B cell (primary cell): ENCODE data around the gene LATS1. TPM values are rescaled to one million over a fixed set of nuclear protein-coding genes. Genes with fewer than 3 reads are reported as not detected.

ENCODE experiments used
- ATAC-seq: fragments of 200-7000 bp; cut with Tn5 transposase; one replicate; pipeline ENCODE4 v1.10.0; 2021; ENCODE audit warnings: low read depth, mild to moderate bottlenecking, moderate number of reproducible peaks, moderate library complexity
- CTCF ChIA-PET: fragments of 350-600 bp; sonication (Branson Sonifier 250); formaldehyde crosslinking; loops from one replicate; lab custom pipeline; 2021; ENCODE audit warnings: antibody characterized with exemption, inconsistent platforms; lab: Charles Lee
- POLR2A ChIA-PET: fragments of 350-600 bp; sonication (Branson Sonifier 250); formaldehyde crosslinking; loops from one replicate; lab custom pipeline; 2021; ENCODE audit warnings: antibody characterized with exemption; lab: Charles Lee
- DNase-seq: peaks from one replicate; pipeline ENCODE4 v3.0.0; 2013
- H2AFZ ChIP-seq: 2 replicates; pipeline ENCODE4 v1.6.1; 2012; ENCODE audit warnings: mild to moderate bottlenecking, low read depth, low read length; ENCODE audit not compliant: insufficient read depth, poor library complexity, severe bottlenecking
- H3K27ac ChIP-seq, 2 donors: 1 replicate in 1 of 2; 2 replicates in 1 of 2; pipeline ENCODE4 v1.5.1; 2012 to 2013; ENCODE audit warnings: low read length in 2 of 2, mild to moderate bottlenecking in 2 of 2, moderate library complexity in 1 of 2
- H3K27me3 ChIP-seq, 4 experiments: fragments of 200-600 bp in 1 of 4; sonication (generic) in 1 of 4; replicated peaks in 1 of 4; 1 replicate in 2 of 4; 2 replicates in 2 of 4; pipeline versions ENCODE4 v1.6.1 to v1.7.0; 2013 to 2016; ENCODE audit warnings: low read length in 3 of 4, mild to moderate bottlenecking in 2 of 4, mixed read lengths in 1 of 4, moderate library complexity in 1 of 4; ENCODE audit not compliant: insufficient read depth in 4 of 4, control insufficient read depth in 3 of 4; ENCODE audit errors: control extremely low read depth in 1 of 4
- H3K36me3 ChIP-seq, 2 experiments: replicated peaks in 1 of 2; 1 replicate in 1 of 2; 2 replicates in 1 of 2; pipeline versions ENCODE4 v1.6.1 to v1.7.1; 2013; ENCODE audit warnings: low read length in 1 of 2; ENCODE audit not compliant: insufficient read depth in 2 of 2, control insufficient read depth in 1 of 2; ENCODE audit errors: control extremely low read depth in 1 of 2, extremely low read depth in 1 of 2
- H3K4me1 ChIP-seq, 2 donors: fragments of 200-600 bp in 1 of 2; sonication (generic) in 1 of 2; 1 replicate in 1 of 2; 2 replicates in 1 of 2; pipeline versions ENCODE4 v1.5.1 to v1.6.1; 2013 to 2017; ENCODE audit warnings: low read length in 2 of 2; ENCODE audit not compliant: control insufficient read depth in 2 of 2, insufficient read depth in 2 of 2
- H3K4me2 ChIP-seq: replicated peaks from 2 replicates; pipeline ENCODE3; 2012; ENCODE audit warnings: mild to moderate bottlenecking, low read depth, low read length; ENCODE audit not compliant: poor library complexity, severe bottlenecking
- H3K4me3 ChIP-seq, 5 experiments: fragments of 200-600 bp in 1 of 5; sonication (generic) in 1 of 5; 1 replicate in 3 of 5; 2 replicates in 2 of 5; pipeline versions ENCODE4 v1.5.1 to v1.7.0; 2011 to 2016; ENCODE audit warnings: low read length in 4 of 5, mild to moderate bottlenecking in 4 of 5, low read depth in 2 of 5, control low read depth in 1 of 5, moderate library complexity in 1 of 5; ENCODE audit not compliant: insufficient read depth in 1 of 5; ENCODE audit errors: control extremely low read depth in 1 of 5, extremely low read depth in 1 of 5
- H3K79me2 ChIP-seq: fragments of 200-600 bp; sonication (generic); one replicate; pipeline ENCODE4 v1.6.0; 2016; ENCODE audit warnings: low read length; ENCODE audit not compliant: control insufficient read depth, insufficient read depth
- H3K9ac ChIP-seq: fragments of 200-600 bp; sonication (generic); 2 replicates; pipeline ENCODE4 v1.6.1; 2017; ENCODE audit warnings: mild to moderate bottlenecking, low read length, moderate library complexity
- H3K9me3 ChIP-seq, 3 donors: one replicate each; pipeline versions ENCODE4 v1.6.1 to v1.7.1; 2013; ENCODE audit warnings: low read length in 2 of 3; ENCODE audit not compliant: control insufficient read depth in 2 of 3, insufficient read depth in 1 of 3; ENCODE audit errors: control extremely low read depth in 1 of 3
- H4K20me1 ChIP-seq: 2 replicates; pipeline ENCODE4 v1.6.0; 2012; ENCODE audit warnings: mild to moderate bottlenecking, low read length; ENCODE audit not compliant: insufficient read depth, control insufficient read depth, poor library complexity, severe bottlenecking
- H3K27ac Mint-ChIP-seq: one replicate; pipeline ENCODE4 v1.8.0; 2021; ENCODE audit warnings: mixed read lengths
- H3K27me3 Mint-ChIP-seq: one replicate; pipeline ENCODE4 v1.8.0; 2021; ENCODE audit warnings: mixed read lengths
- H3K4me1 Mint-ChIP-seq: one replicate; pipeline ENCODE4 v1.8.0; 2021; ENCODE audit warnings: mixed read lengths
- H3K4me3 Mint-ChIP-seq: one replicate; pipeline ENCODE4 v1.8.0; 2021; ENCODE audit warnings: mixed read lengths
- H3K9me3 Mint-ChIP-seq: one replicate; pipeline ENCODE4 v1.8.0; 2022; ENCODE audit warnings: mixed read lengths; ENCODE audit not compliant: insufficient read depth
- CTCF ChIP-seq: fragments of 200-600 bp; IDR thresholded peaks from one replicate; pipeline ENCODE4 v1.8.0; 2022; ENCODE audit warnings: antibody characterized with exemption, mild to moderate bottlenecking
- EZH2 ChIP-seq: IDR thresholded peaks from 2 replicates; pipeline ENCODE4 v1.6.1; 2012; ENCODE audit warnings: borderline replicate concordance, low read depth, mild to moderate bottlenecking, moderate library complexity, low read length; ENCODE audit not compliant: insufficient read depth, poor library complexity, severe bottlenecking
- WGBS: methylation state at CpG from one replicate; pipeline ENCODE4 v1.1.5; 2013; ENCODE audit warnings: missing lambda C conversion rate; ENCODE audit not compliant: insufficient coverage; 5-methylcytosine and 5-hydroxymethylcytosine counted together
- intact Hi-C: fragments of 100-400 bp; cut with micrococcal nuclease; formaldehyde crosslinking; loops from one replicate; pipeline ENCODE4 v1.10.0; 2022
- polyA plus RNA-seq: library from polyadenylated mRNA; depleted of rRNA; stranded (reverse); fragments of >200 nt; gene quantifications from 2 replicates; pipeline ENCODE4 v1.2.3, GENCODE V29; 2012
- total RNA-seq, 2 donors: library from RNA; stranded (reverse); fragments of 120-200 nt in 1 of 2; gene quantifications; 1 replicate in 1 of 2; 2 replicates in 1 of 2; pipeline versions ENCODE4 v1.2.3 to v1.2.4, GENCODE V29; 2013 to 2022

LATS1 gene
- total and polyA plus RNA-seq, 2 donors (not counting 1 experiment from before 2014, with no cell fraction given): 11.6 to 48.0 TPM

DNA sequence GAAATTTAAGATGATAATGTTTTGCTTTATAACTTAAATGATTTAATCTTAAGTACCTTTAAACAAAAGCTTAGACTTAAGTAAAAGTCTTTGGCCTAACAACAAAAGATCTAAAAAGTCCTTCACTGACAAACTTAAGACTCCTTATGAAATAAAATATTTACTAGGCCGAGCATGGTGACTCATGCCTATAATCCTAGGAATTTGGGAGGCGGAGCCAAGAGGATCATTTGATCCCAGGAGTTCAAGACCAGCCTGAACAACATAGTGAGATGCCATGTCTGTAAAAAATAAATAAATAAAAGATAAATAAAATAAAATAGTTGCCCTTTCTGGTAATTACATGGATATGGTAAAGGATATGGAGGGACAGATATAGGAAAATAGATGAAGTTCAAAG, 81.8 kb downstream of the LATS1 start:
- ChIA-PET POLR2A (no interaction called here), CTCF (no interaction called here)
- no peaks in the 10 kb centered on the region for H3K4me1 ChIP-seq
- H3K27me3 ChIP-seq: no peaks in the 10 kb centered on the region
- peaks cover 8% of the 10 kb centered on the region for H3K79me2 ChIP-seq
- H3K4me2 ChIP-seq: no peak overlapping the region
- intact Hi-C loops: no loop called here
- ATAC-seq (no peak), DNase-seq (no peak)
- TF ChIP-seq CTCF (no peak), EZH2 (no peak)
- no peak overlapping the region for H3K9ac ChIP-seq
- H3K27ac ChIP-seq: no peak overlapping the region
- no peaks in the 10 kb centered on the region for H3K4me1 Mint-ChIP-seq
- WGBS: no CpG with 5 or more reads among the region's 2 CpGs
- no peak overlapping the region for H2AFZ ChIP-seq
- no peak overlapping the region for H3K27ac Mint-ChIP-seq
- no peaks in the 10 kb centered on the region for H3K9me3 ChIP-seq
- no peak overlapping the region for H3K4me3 ChIP-seq
- H3K4me3 Mint-ChIP-seq: no peak overlapping the region
- H3K36me3 ChIP-seq: peaks cover 2 to 8% of the 10 kb centered on the region in 2 experiments
- no peaks in the 10 kb centered on the region for H4K20me1 ChIP-seq
- H3K9me3 Mint-ChIP-seq: no peaks in the 10 kb centered on the region
- H3K27me3 Mint-ChIP-seq: no peaks in the 10 kb centered on the region

DNA sequence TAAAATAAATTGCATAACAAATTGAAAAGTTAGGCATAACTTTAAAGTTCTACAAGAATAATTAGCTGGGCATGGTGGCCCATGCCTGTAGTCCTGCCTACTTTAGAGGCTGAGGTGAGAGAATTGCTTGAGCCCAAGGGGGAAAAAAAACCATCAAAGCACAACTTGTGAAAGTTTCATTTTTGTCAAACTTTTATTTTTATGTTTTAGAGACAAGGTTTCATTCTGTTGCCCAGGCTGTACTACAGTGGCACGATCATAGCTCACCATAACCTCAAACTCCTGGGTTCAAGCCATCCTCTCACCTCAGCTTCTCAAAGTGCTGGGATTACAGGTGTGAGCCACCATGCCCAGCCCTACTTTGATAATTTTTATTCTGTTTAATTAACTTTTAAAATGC, 83.6 kb downstream of the LATS1 start:
- H3K36me3 ChIP-seq: peaks cover 6 to 10% of the 10 kb centered on the region in 2 experiments
- H3K27ac Mint-ChIP-seq: no peak overlapping the region
- intact Hi-C loops: no loop called here
- peaks cover 6% of the 10 kb centered on the region for H3K4me1 Mint-ChIP-seq
- ATAC-seq (no peak), DNase-seq (no peak)
- H3K9me3 Mint-ChIP-seq: no peaks in the 10 kb centered on the region
- no peaks in the 10 kb centered on the region for H3K9me3 ChIP-seq
- CTCF ChIA-PET: no interaction called here
- TF ChIP-seq CTCF: no peak
- no peak for TF ChIP-seq EZH2
- H3K27me3 ChIP-seq: no peaks in the 10 kb centered on the region
- H3K9ac ChIP-seq: no peak overlapping the region
- no peak overlapping the region for H3K27ac ChIP-seq
- no peak overlapping the region for H2AFZ ChIP-seq
- H3K4me2 ChIP-seq: no peak overlapping the region
- H3K79me2 ChIP-seq: peaks cover 3% of the 10 kb centered on the region
- H3K4me3 ChIP-seq: no peak overlapping the region
- H3K27me3 Mint-ChIP-seq: no peaks in the 10 kb centered on the region
- peaks cover under 1 to 2% of the 10 kb centered on the region in 2 donors for H3K4me1 ChIP-seq
- no peak overlapping the region for H3K4me3 Mint-ChIP-seq
- H4K20me1 ChIP-seq: no peaks in the 10 kb centered on the region
- no CpG with 5 or more reads among the region's 1 CpG for WGBS
- POLR2A ChIA-PET: no interaction called here
